Upper lobe of right lung (tissue), 1 donor: ENCODE measurements around the gene YJU2. TPM values are rescaled to one million over a fixed set of nuclear protein-coding genes. Genes with fewer than 3 reads are reported as not detected.

Experiments
- ATAC-seq: fragments of 200-7000 bp; cut with Tn5 transposase; one replicate; pipeline ENCODE4 v1.9.1; 2020; ENCODE audit warnings: mild to moderate bottlenecking, moderate library complexity
- DNase-seq: peaks from one replicate; pipeline ENCODE4 v3.0.0-alpha.2; 2020
- H3K27ac ChIP-seq: fragments of 200-600 bp; one replicate; pipeline ENCODE4 v1.8.0; 2022
- H3K27me3 ChIP-seq: fragments of 200-600 bp; one replicate; pipeline ENCODE4 v1.8.0; 2022; ENCODE audit warnings: mild to moderate bottlenecking
- H3K36me3 ChIP-seq: fragments of 200-600 bp; one replicate; pipeline ENCODE4 v1.8.0; 2022
- H3K4me1 ChIP-seq: fragments of 200-600 bp; one replicate; pipeline ENCODE4 v1.8.0; 2022
- H3K4me3 ChIP-seq: fragments of 200-600 bp; one replicate; pipeline ENCODE4 v1.8.0; 2022; ENCODE audit warnings: mild to moderate bottlenecking
- H3K9me3 ChIP-seq: fragments of 200-600 bp; one replicate; pipeline ENCODE4 v1.8.0; 2022
- intact Hi-C: fragments of 100-400 bp; cut with DNase I; formaldehyde crosslinking; loops from one replicate; pipeline ENCODE4 v1.11.0; 2022
- long read RNA-seq: library from polyadenylated mRNA; unstranded; transcript quantifications from one replicate; pipeline ENCODE4 v2.0.0, GENCODE V29; 2021
- total RNA-seq: library from RNA; stranded (reverse); fragmentation: NEBNext Ultra II Directional; extraction: Animal tissue kit (Norgen Biotek cat#: 25700); gene quantifications from one replicate; pipeline ENCODE4 v1.2.1, GENCODE V29; 2021
- TF ChIP-seq, protein P1 (sequence below): fragments of 200-600 bp; IDR thresholded peaks from one replicate; pipeline ENCODE4 v1.8.0; 2022; ENCODE audit warnings: antibody characterized with exemption
- donor health status: DM: no; HTN: yes; CAD: no; lungs with severe emphysema.

YJU2 gene
- 18.9 TPM for total RNA-seq
- long read RNA-seq, transcript YJU2-201 (8 exons, 1,434 nt) = major isoform, 14 of 21 reads
- long read RNA-seq, partial matches to known transcripts = 2 of 21 reads
- long read RNA-seq, other reads (novel, unspliced or antisense) = 5 of 21 reads

DNA sequence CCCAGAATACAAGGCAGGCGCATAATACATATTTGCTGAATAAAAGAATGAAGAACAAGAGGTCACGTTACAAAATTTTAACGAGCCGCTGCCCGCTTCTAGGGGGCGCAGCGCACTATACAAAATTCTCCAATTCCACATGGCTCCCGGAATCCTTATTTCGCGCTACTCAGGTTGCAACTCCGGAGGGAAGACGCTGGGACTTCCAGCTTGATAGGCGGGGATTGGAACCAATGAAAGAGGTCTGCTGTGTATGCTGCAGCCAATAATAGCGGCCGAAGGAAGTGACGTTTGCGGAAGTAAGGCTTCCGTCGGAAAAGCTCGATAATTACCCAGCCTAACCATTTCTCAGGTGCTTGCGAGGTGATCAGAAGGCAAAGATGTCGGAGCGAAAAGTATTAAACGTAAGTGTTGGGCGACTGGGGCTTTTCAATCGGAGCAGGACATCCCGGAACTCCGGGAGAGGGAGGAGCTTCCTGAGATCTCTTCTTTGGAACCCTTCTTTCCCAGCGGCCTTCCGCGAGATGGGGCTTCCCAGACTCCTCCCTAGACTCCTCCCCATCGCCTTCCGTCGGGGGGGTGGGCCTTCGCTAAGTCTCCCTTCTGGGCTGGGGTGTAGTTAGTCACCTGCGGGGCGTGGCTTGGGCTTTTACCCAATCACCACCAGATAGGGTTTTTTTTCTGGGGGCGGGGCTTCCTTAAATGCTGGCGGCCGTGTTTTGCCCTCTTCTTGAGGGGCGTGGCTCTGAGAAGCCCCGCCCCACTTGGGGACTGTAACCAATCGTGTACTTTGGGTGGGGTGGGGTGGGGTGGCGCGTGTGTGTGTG lies at the start of gene YJU2:
TSS of gene YJU2 (plus strand) at position 314 of the 827 bp plus-strand sequence. CDS start at position 381, 67 bp downstream.
- ATAC-seq = peak; percentile 98
- H3K4me1 ChIP-seq = peaks cover 11% of the 10 kb centered on the region
- DNase-seq = peak; percentile 99
- peaks cover 2% of the 10 kb centered on the region for H3K9me3 ChIP-seq
- intact Hi-C loops = no loop called here
- peak within 1 kb of the TSS; percentile 99 for H3K27ac ChIP-seq
- peaks cover 35% of the 10 kb centered on the region for H3K36me3 ChIP-seq
- peak within 1 kb of the TSS; percentile 83 for H3K4me3 ChIP-seq
- no peaks in the 10 kb centered on the region for H3K27me3 ChIP-seq
- TF ChIP-seq, protein P1, sequence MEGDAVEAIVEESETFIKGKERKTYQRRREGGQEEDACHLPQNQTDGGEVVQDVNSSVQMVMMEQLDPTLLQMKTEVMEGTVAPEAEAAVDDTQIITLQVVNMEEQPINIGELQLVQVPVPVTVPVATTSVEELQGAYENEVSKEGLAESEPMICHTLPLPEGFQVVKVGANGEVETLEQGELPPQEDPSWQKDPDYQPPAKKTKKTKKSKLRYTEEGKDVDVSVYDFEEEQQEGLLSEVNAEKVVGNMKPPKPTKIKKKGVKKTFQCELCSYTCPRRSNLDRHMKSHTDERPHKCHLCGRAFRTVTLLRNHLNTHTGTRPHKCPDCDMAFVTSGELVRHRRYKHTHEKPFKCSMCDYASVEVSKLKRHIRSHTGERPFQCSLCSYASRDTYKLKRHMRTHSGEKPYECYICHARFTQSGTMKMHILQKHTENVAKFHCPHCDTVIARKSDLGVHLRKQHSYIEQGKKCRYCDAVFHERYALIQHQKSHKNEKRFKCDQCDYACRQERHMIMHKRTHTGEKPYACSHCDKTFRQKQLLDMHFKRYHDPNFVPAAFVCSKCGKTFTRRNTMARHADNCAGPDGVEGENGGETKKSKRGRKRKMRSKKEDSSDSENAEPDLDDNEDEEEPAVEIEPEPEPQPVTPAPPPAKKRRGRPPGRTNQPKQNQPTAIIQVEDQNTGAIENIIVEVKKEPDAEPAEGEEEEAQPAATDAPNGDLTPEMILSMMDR = peak; percentile 45

DNA sequence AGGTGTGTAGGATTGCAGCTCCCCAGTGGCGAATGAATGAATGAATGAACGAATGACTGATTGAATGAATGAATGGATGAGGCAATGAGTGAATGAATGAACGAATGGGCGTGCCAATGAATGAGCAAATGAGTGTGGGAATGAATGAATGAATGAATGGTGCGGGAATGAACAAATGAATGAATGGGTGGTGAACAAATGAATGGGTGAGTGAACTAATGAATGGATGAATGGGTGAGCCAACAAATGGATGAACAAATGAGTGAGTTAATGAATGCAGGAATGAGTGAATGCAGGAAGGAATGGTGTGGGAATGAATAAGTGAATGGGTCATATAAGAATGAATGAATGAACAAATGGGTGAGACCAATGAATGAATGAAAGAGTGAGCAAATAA lies 49.7 kb upstream of the YJU2 start:
- Histone ChIP-seq H3K27me3 (peaks cover 60% of the 10 kb centered on the region), H3K4me1 (no peaks in the 10 kb centered on the region), H3K4me3 (no peak overlapping the region), H3K9me3 (no peaks in the 10 kb centered on the region), H3K27ac (no peak overlapping the region), H3K36me3 (no peaks in the 10 kb centered on the region)
- no peak for ATAC-seq
- no peak for DNase-seq
- intact Hi-C loops = no loop called here
- TF ChIP-seq, protein P1 = no peak

DNA sequence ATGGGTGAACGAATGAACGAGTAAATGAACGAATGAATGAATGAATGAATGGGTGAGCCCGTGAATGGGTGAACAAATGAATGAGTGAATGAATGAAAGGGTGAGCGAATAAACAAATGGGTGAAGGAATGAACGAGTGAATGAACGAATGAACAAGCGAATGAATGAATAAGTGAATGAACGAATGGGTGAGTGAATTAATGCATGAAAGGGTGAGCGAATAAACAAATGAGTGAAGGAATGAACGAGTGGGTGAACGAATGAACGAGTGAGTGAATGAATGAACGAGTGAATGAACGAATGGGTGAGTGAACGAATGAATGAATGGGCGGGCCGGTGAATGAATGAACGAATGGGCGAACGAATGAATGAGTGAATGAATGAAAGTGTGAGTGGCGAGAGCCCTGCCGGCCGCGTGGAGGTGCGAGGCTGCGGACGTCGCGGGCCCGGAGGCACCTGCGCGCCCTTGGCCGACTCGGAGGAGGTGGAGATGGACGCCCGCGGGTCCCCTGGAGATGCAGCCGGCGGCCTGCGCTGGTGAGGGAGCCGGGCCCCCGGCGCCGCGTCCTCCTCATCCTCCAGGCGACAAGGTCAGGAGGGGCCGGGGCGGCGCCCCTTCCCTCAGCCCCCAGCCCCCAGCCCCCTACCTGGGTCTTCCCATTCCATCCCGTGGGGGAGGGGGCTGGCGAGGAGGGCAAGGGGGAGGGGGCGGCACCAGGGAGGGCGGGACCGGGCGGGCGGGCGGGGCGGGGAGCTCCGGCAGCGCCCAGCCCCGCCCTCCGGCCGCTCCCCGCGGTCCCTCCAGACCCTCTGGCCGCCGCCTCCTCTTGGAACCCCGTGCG lies 49.0 kb upstream of the YJU2 start:
- Histone ChIP-seq H3K27ac (no peak overlapping the region), H3K36me3 (no peaks in the 10 kb centered on the region), H3K9me3 (no peaks in the 10 kb centered on the region), H3K27me3 (peaks cover 60% of the 10 kb centered on the region), H3K4me1 (no peaks in the 10 kb centered on the region), H3K4me3 (no peak overlapping the region)
- intact Hi-C loops = no loop called here
- ATAC-seq = no peak
- TF ChIP-seq, protein P1 = no peak
- DNase-seq = no peak

DNA sequence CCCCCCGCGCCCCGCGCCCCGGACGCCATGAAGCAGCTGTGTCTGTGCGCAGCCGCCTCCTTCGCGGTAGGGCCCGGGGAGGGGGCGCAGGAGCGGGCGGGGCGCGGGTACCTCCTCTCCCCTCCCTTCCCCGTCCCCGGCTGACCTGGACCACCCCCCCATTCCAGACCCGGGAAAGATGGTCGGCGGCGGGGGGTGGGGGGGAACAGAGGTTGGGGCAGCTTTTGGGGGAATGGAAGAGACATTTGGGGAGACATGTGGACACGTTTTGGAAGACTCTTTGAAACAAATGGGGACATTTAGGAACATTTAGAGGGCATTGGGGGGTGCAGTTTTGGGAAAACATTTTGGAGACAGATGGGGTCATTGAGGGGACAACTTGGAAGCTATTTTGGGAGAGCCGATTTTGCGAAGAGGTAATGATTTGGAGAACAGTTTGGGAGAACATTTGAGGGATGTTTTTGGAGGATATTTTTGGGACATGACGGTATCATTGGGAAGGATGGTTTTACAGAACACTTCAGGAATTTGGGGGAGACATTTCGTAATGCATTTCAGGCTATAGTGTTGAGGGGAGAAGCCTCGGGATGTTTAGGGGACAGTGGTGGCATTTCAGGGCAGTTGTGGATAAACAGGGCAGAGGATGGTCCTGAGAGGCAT lies 48.3 kb upstream of the YJU2 start:
- Histone ChIP-seq H3K27ac (no peak overlapping the region), H3K9me3 (no peaks in the 10 kb centered on the region), H3K4me1 (no peaks in the 10 kb centered on the region), H3K4me3 (no peak overlapping the region), H3K27me3 (peaks cover 60% of the 10 kb centered on the region), H3K36me3 (no peaks in the 10 kb centered on the region)
- intact Hi-C loops = no loop called here
- DNase-seq = no peak
- ATAC-seq = no peak
- TF ChIP-seq, protein P1 = no peak

DNA sequence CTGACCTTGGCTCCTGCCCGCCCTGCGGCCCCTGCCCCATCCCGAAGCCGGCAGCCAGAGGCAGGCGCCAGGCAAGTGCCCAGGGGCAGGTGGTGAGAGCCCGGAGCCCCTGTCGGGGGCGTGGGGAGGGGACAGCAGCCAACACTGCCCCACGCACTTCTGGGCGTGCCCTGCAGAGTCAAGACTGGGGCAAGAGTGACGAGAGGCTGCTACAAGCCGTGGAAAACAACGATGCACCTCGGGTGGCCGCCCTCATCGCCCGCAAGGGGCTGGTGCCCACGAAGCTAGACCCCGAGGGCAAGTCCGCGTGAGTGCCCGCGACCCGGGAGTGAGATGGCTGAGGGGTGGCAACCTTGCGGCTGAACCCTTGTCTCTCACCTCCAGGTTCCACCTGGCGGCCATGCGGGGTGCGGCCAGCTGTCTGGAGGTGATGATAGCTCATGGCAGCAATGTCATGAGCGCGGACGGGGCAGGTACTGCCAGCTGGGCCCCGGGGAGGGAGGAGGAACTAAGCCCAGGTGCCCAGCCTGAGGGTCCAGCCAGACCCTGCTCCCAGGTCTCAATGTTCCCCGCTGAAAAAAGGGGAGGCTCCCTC lies 47.1 kb upstream of the YJU2 start:
- H3K36me3 ChIP-seq = no peaks in the 10 kb centered on the region
- H3K9me3 ChIP-seq = no peaks in the 10 kb centered on the region
- peaks cover 50% of the 10 kb centered on the region for H3K27me3 ChIP-seq
- peaks cover 4% of the 10 kb centered on the region for H3K4me1 ChIP-seq
- TF ChIP-seq, protein P1 = no peak
- no peak overlapping the region for H3K27ac ChIP-seq
- H3K4me3 ChIP-seq = no peak overlapping the region
- ATAC-seq = no peak
- DNase-seq = no peak
- intact Hi-C loops = no loop called here
